K562 (cell line): ENCODE results near the gene SGSH. TPM values are rescaled to one million over a fixed set of nuclear protein-coding genes. Genes with fewer than 3 reads are reported as not detected.

Experiments used
- ATAC-seq: fragments of 200-7000 bp; cut with Tn5 transposase; 3 replicates; pipeline ENCODE4 v1.9.1; 2020; ENCODE audit warnings: moderate library complexity
- BruUV-seq: library from RNA; stranded (reverse); fragments of 400-500 nt; replicated peaks from 2 replicates; lab custom pipeline; 2021; lab: Mats Ljungman, UMichigan
- CTCF ChIA-PET: fragments of 300-600 bp; formaldehyde crosslinking; extraction: SDS; loops from one replicate; lab custom pipeline; 2021; ENCODE audit warnings: low intra/inter-chr PET ratio; lab: Yijun Ruan, JAX
- POLR2A ChIA-PET: fragments of 300-600, 350-650 bp; sonication (Branson Sonifier 250); formaldehyde crosslinking; extraction: SDS; loops from one replicate; lab custom pipeline; 2021; ENCODE audit warnings: antibody characterized with exemption, inconsistent platforms; lab: Yijun Ruan, JAX
- DNase-seq, 4 experiments: peaks; one replicate each; pipeline versions ENCODE4 v3.0.0 to v3.0.0-alpha.2; 2011 to 2018; ENCODE audit warnings: low spot score in 3 of 4, mixed read lengths in 3 of 4; ENCODE audit errors: extremely low read depth in 1 of 4
- FAIRE-seq: peaks from 2 replicates; lab custom pipeline; 2011; peaks lifted over from hg19 to GRCh38; lab: Jason Lieb, UNC
- H2AFZ ChIP-seq: 2 replicates; pipeline ENCODE4 v1.6.0; 2011; ENCODE audit warnings: low read depth, low read length, control low read depth, inconsistent platforms
- H3K27ac ChIP-seq: fragments of 200-600 bp; 3 replicates; pipeline ENCODE4 v1.8.0; 2011; ENCODE audit warnings: low read depth, mild to moderate bottlenecking, control low read depth, inconsistent platforms, low read length, moderate library complexity, mixed read lengths; ENCODE audit errors: extremely low read depth
- H3K27me3 ChIP-seq, 2 experiments: fragments of 300-600 bp in 1 of 2; 2 replicates in 1 of 2; 3 replicates in 1 of 2; pipeline versions ENCODE4 v1.6.0 to v1.8.0; 2011; ENCODE audit warnings: inconsistent platforms in 2 of 2, low read length in 2 of 2, mild to moderate bottlenecking in 1 of 2, mixed read lengths in 1 of 2, moderate library complexity in 1 of 2; ENCODE audit not compliant: control insufficient read depth in 2 of 2, insufficient read depth in 2 of 2
- H3K36me3 ChIP-seq: fragments of 300-600 bp; 3 replicates; pipeline ENCODE4 v1.8.0; 2011; ENCODE audit warnings: mild to moderate bottlenecking, low read length, inconsistent platforms; ENCODE audit not compliant: control insufficient read depth, insufficient read depth
- H3K4me1 ChIP-seq, 2 experiments: fragments of 200-600 bp in 1 of 2; replicated peaks in 1 of 2; 2 replicates in 1 of 2; 3 replicates in 1 of 2; pipeline versions ENCODE4 v1.5.1 to v1.8.0; 2011; ENCODE audit warnings: inconsistent platforms in 2 of 2, low read length in 2 of 2, mild to moderate bottlenecking in 1 of 2, mixed read lengths in 1 of 2, moderate library complexity in 1 of 2; ENCODE audit not compliant: control insufficient read depth in 2 of 2, insufficient read depth in 2 of 2
- H3K4me2 ChIP-seq: 2 replicates; pipeline ENCODE4 v1.6.1; 2011; ENCODE audit warnings: low read length, control low read depth, inconsistent platforms, mixed read lengths; ENCODE audit not compliant: insufficient read depth
- H3K4me3 ChIP-seq: fragments of 200-600 bp; sonication (generic), shearing (Covaris generic); 2 replicates; pipeline ENCODE4 v1.5.1; 2016; ENCODE audit warnings: control low read depth, inconsistent platforms
- H3K79me2 ChIP-seq: fragments of 200-600 bp; 3 replicates; pipeline ENCODE4 v1.8.0; 2011; ENCODE audit warnings: low read length, inconsistent platforms; ENCODE audit not compliant: control insufficient read depth, insufficient read depth
- H3K9ac ChIP-seq, 2 experiments: 2 replicates each; pipeline versions ENCODE4 v1.6.0 to v1.6.1; 2011; ENCODE audit warnings: low read depth in 2 of 2, low read length in 2 of 2, control low read depth in 1 of 2, inconsistent platforms in 1 of 2, mild to moderate bottlenecking in 1 of 2, mixed read lengths in 1 of 2; ENCODE audit not compliant: insufficient read depth in 1 of 2
- H3K9me1 ChIP-seq: one replicate; pipeline ENCODE4 v1.6.0; 2011; ENCODE audit warnings: inconsistent platforms, mild to moderate bottlenecking, low read length, moderate library complexity; ENCODE audit not compliant: control insufficient read depth, insufficient read depth
- H3K9me3 ChIP-seq: replicated peaks from 2 replicates; pipeline ENCODE4 v1.5.1; 2011; ENCODE audit warnings: low read depth, low read length, inconsistent platforms; ENCODE audit not compliant: control insufficient read depth, insufficient read depth
- H4K20me1 ChIP-seq: replicated peaks from 2 replicates; pipeline ENCODE4 v1.6.1; 2011; ENCODE audit warnings: low read length, inconsistent platforms, mixed read lengths; ENCODE audit not compliant: control insufficient read depth, insufficient read depth
- CEBPB ChIP-seq: fragments of 450-650 bp; IDR thresholded peaks from 2 replicates; pipeline ENCODE4 v1.6.1; 2016; ENCODE audit warnings: missing genetic modification characterization, missing compliant biosample characterization
- GATAD2B ChIP-seq: fragments of 450-650 bp; IDR thresholded peaks from 2 replicates; pipeline ENCODE4 v1.6.1; 2017; ENCODE audit warnings: mild to moderate bottlenecking, borderline replicate concordance
- POLR2G ChIP-seq: fragments of 200-400 bp; formaldehyde crosslinking; IDR thresholded peaks from 2 replicates; pipeline ENCODE4 v1.6.1; 2017; ENCODE audit warnings: low read depth, mild to moderate bottlenecking, antibody characterized with exemption, low read length, moderate library complexity
- RBFOX2 ChIP-seq: fragments of 200-400 bp; formaldehyde crosslinking; IDR thresholded peaks from 2 replicates; pipeline ENCODE4 v1.6.1; 2017; ENCODE audit warnings: low read depth, mild to moderate bottlenecking, low read length, moderate library complexity
- TRIM25 ChIP-seq: fragments of 450-650 bp; IDR thresholded peaks from 2 replicates; pipeline ENCODE4 v1.7.0; 2016; ENCODE audit warnings: borderline replicate concordance
- WGBS: fragments of 100-300 bp; shearing (Covaris generic); methylation state at CpG from one replicate; pipeline ENCODE4 v1.1.6; 2016; ENCODE audit warnings: low coverage, mixed read lengths; ENCODE audit not compliant: insufficient coverage; ENCODE audit errors: missing lambda C conversion rate; 5-methylcytosine and 5-hydroxymethylcytosine counted together
- in situ Hi-C: fragments of 300-500 bp; cut with MboI; formaldehyde crosslinking; loops from 4 replicates; pipeline ENCODE4 v1.15.0; 2018; ENCODE audit warnings: inconsistent platforms, mixed read lengths
- intact Hi-C: fragments of 100-400 bp; cut with micrococcal nuclease; formaldehyde crosslinking; loops from 2 replicates; pipeline ENCODE4 v1.14.2; 2022
- polyA plus RNA-seq, 8 experiments: library from polyadenylated mRNA; depleted of rRNA in 4 of 8; stranded (reverse) in 5 of 8; unstranded in 3 of 8; fragments of >200 nt; fragmentation: Nextera tagmentation in 2 of 8; fragmentation: Illumina TruSeq in 1 of 8; extraction: Ambion mirVana in 2 of 8; extraction: Trizol in 1 of 8; gene quantifications; 2 replicates each; pipeline versions ENCODE4 v1.2.1 to v1.2.3, GENCODE V29; 2011 to 2014; ENCODE audit warnings: inconsistent platforms in 1 of 8, missing spikeins in 1 of 8
- total RNA-seq, 7 experiments: library from RNA; depleted of rRNA in 6 of 7; stranded (reverse); fragments of >200 nt in 6 of 7; fragmentation: Illumina TruSeq in 2 of 7; extraction: Trizol in 2 of 7; gene quantifications; 2 replicates each; pipeline versions ENCODE4 v1.2.1 to v1.2.3, GENCODE V29; 2011 to 2021; ENCODE audit warnings: low replicate concordance in 1 of 7

Gene SGSH
- total and polyA plus RNA-seq, 9 of the 15 experiments (the other 6 are each of a cell fraction or from before 2014, with no cell fraction given): 0.25 to 15.7 (median 4.9) TPM

- in situ Hi-C loops (no loop called here), intact Hi-C loops (no loop called here)
- H3K27ac ChIP-seq: no peak overlapping the region
- CTCF ChIA-PET: no interaction called here
- 88% methylated on average over 28 of the region's 40 CpGs for whole genome bisulfite sequencing
- BruUV-seq: no TSS peak
- DNase-seq: no peak
- POLR2A ChIA-PET: no interaction called here
- H3K9me3 ChIP-seq: no peaks in the 10 kb centered on the region
- H3K9ac ChIP-seq: no peak overlapping the region
- no peak overlapping the region for H3K4me2 ChIP-seq
- TF ChIP-seq CEBPB (tag) (peak; percentile 32; the same call in 1 of the 2 replicates), GATAD2B (no peak)
- no peaks in the 10 kb centered on the region for H3K9me1 ChIP-seq
- H4K20me1 ChIP-seq: 0 out of 2 replicates have a peak, but pooled peaks cover 7% of the 10 kb centered on the region
- H3K27me3 ChIP-seq: no peaks in the 10 kb centered on the region
- FAIRE-seq: no peak
- peaks cover 9 to 47% of the 10 kb centered on the region in 2 experiments; a peak in 4 of 5 replicates for H3K4me1 ChIP-seq
- no peak overlapping the region for H2AFZ ChIP-seq
- H3K36me3 ChIP-seq: peaks cover 24% of the 10 kb centered on the region; the same call in 1 of the 3 replicates
- H3K4me3 ChIP-seq: no peak overlapping the region
- H3K79me2 ChIP-seq: peaks cover 3% of the 10 kb centered on the region; the same call in 1 of the 3 replicates
- no peak for ATAC-seq
Observed at GRCh38 chr17:80216473-80217456, 3.4 kb downstream of the SGSH start.

- FAIRE-seq (no peak), DNase-seq (no peak)
- H3K79me2 ChIP-seq: peaks cover 3% of the 10 kb centered on the region; the same call in 1 of the 3 replicates
- no peak overlapping the region for H2AFZ ChIP-seq
- WGBS: 85% methylated on average over 14 of the region's 17 CpGs
- intact Hi-C loops (no loop called here), in situ Hi-C loops (no loop called here)
- ChIA-PET POLR2A (no interaction called here), CTCF (no interaction called here)
- H3K4me1 ChIP-seq: peaks cover 7 to 33% of the 10 kb centered on the region in 2 experiments; a peak in 4 of 5 replicates
- H3K9ac ChIP-seq: no peak overlapping the region
- H4K20me1 ChIP-seq: 0 out of 2 replicates have a peak, but pooled peaks cover 7% of the 10 kb centered on the region
- H3K36me3 ChIP-seq: peaks cover 38% of the 10 kb centered on the region; the same call in 1 of the 3 replicates
- no peak overlapping the region for H3K4me3 ChIP-seq
- no peak overlapping the region for H3K4me2 ChIP-seq
- no TSS peak for BruUV-seq
- H3K9me3 ChIP-seq: no peaks in the 10 kb centered on the region
- TF ChIP-seq RBFOX2 (0 out of 2 replicates have a peak, but pooled peaks have one; percentile 15), TRIM25 (no peak), POLR2G (peak; percentile 40; the same call in 1 of the 2 replicates)
- TF ChIP-seq, all 486 proteins: peak for 2
- ATAC-seq: no peak
- no peaks in the 10 kb centered on the region for H3K27me3 ChIP-seq
- H3K9me1 ChIP-seq: no peaks in the 10 kb centered on the region
- no peak overlapping the region for H3K27ac ChIP-seq
Observed at GRCh38 chr17:80214878-80215210, 5.3 kb downstream of the SGSH start.
